H9 (cell line): Measurements from ENCODE around the gene PODXL2. TPM values are rescaled to one million over a fixed set of nuclear protein-coding genes. Genes with fewer than 3 reads are reported as not detected.

ENCODE experiments used
- DNase-seq: peaks from one replicate; pipeline ENCODE4 v3.0.0-alpha.2; 2017
- H2AFZ ChIP-seq: one replicate; pipeline ENCODE4 v1.6.1; 2013; ENCODE audit warnings: mild to moderate bottlenecking, low read length, control low read depth, moderate library complexity
- H2AK5ac ChIP-seq: 2 replicates; pipeline ENCODE4 v1.6.1; 2013; ENCODE audit warnings: low read length, control low read depth, mixed read lengths; ENCODE audit not compliant: insufficient read length
- H2BK120ac ChIP-seq: one replicate; pipeline ENCODE4 v1.6.1; 2013; ENCODE audit warnings: low read depth, mild to moderate bottlenecking, low read length, control low read depth, inconsistent platforms; ENCODE audit not compliant: poor library complexity, severe bottlenecking
- H2BK12ac ChIP-seq: 2 replicates; pipeline ENCODE4 v1.6.1; 2013; ENCODE audit warnings: low read length, control low read depth, mixed read lengths, low read depth; ENCODE audit not compliant: insufficient read length
- H2BK15ac ChIP-seq: 2 replicates; pipeline ENCODE4 v1.6.1; 2013; ENCODE audit warnings: low read depth, low read length, control low read depth
- H2BK20ac ChIP-seq: one replicate; pipeline ENCODE4 v1.6.1; 2013; ENCODE audit warnings: low read depth, mild to moderate bottlenecking, low read length, control low read depth, inconsistent platforms; ENCODE audit not compliant: poor library complexity, severe bottlenecking
- H2BK5ac ChIP-seq: 2 replicates; pipeline ENCODE4 v1.6.1; 2013; ENCODE audit warnings: low read length, control low read depth, mixed read lengths; ENCODE audit not compliant: insufficient read length
- H3K14ac ChIP-seq: 2 replicates; pipeline ENCODE4 v1.6.1; 2013; ENCODE audit warnings: low read length, control low read depth; ENCODE audit not compliant: insufficient read depth
- H3K18ac ChIP-seq: 2 replicates; pipeline ENCODE4 v1.6.1; 2013; ENCODE audit warnings: low read depth, mild to moderate bottlenecking, mixed read lengths, low read length, control low read depth; ENCODE audit not compliant: insufficient read length
- H3K23ac ChIP-seq: 2 replicates; pipeline ENCODE4 v1.6.1; 2013; ENCODE audit warnings: low read length, control low read depth, mixed read lengths, low read depth; ENCODE audit not compliant: insufficient read length
- H3K23me2 ChIP-seq: 2 replicates; pipeline ENCODE4 v1.6.1; 2013; ENCODE audit warnings: low read depth, mild to moderate bottlenecking, mixed read lengths, low read length, control low read depth; ENCODE audit not compliant: insufficient read length, poor library complexity, severe bottlenecking
- H3K27ac ChIP-seq: 2 replicates; pipeline ENCODE4 v1.5.1; 2013; ENCODE audit warnings: low read length, control low read depth, mixed read lengths, low read depth; ENCODE audit not compliant: insufficient read length
- H3K27me3 ChIP-seq: 2 replicates; pipeline ENCODE4 v1.6.1; 2013; ENCODE audit warnings: low read length, control low read depth, inconsistent platforms; ENCODE audit not compliant: insufficient read depth
- H3K4ac ChIP-seq: 2 replicates; pipeline ENCODE4 v1.6.1; 2013; ENCODE audit warnings: low read depth, mild to moderate bottlenecking, control low read depth, inconsistent platforms, low read length, moderate library complexity
- H3K4me1 ChIP-seq: 2 replicates; pipeline ENCODE4 v1.6.1; 2013; ENCODE audit warnings: low read length, control low read depth, inconsistent platforms; ENCODE audit not compliant: insufficient read depth
- H3K4me2 ChIP-seq: 2 replicates; pipeline ENCODE4 v1.6.1; 2013; ENCODE audit warnings: low read length, control low read depth, mixed read lengths; ENCODE audit not compliant: insufficient read length, insufficient read depth
- H3K56ac ChIP-seq: 2 replicates; pipeline ENCODE4 v1.6.1; 2013; ENCODE audit warnings: low read depth, mild to moderate bottlenecking, mixed read lengths, low read length, control low read depth; ENCODE audit not compliant: insufficient read length
- H3K79me1 ChIP-seq: 2 replicates; pipeline ENCODE4 v1.6.1; 2013; ENCODE audit warnings: low read depth, mild to moderate bottlenecking, moderate library complexity, low read length, control low read depth, inconsistent platforms; ENCODE audit not compliant: insufficient read depth, poor library complexity, severe bottlenecking
- H3K79me2 ChIP-seq: 2 replicates; pipeline ENCODE4 v1.6.1; 2013; ENCODE audit warnings: low read length, control low read depth, inconsistent platforms; ENCODE audit not compliant: insufficient read depth
- H3K9ac ChIP-seq: 2 replicates; pipeline ENCODE4 v1.6.1; 2013; ENCODE audit warnings: low read length, control low read depth, mixed read lengths; ENCODE audit not compliant: insufficient read length; ENCODE audit errors: extremely low read depth
- H3K9me3 ChIP-seq: one replicate; pipeline ENCODE4 v1.6.1; 2013; ENCODE audit warnings: low read depth, low read length, inconsistent platforms; ENCODE audit not compliant: control insufficient read depth
- H3T11ph ChIP-seq: one replicate; pipeline ENCODE4 v1.6.1; 2013; ENCODE audit warnings: mild to moderate bottlenecking, low read length, control low read depth, inconsistent platforms
- H4K20me1 ChIP-seq: one replicate; pipeline ENCODE4 v1.6.1; 2013; ENCODE audit not compliant: control insufficient read depth, insufficient read length, insufficient read depth
- H4K5ac ChIP-seq: 2 replicates; pipeline ENCODE4 v1.6.1; 2013; ENCODE audit warnings: low read depth, mild to moderate bottlenecking, mixed read lengths, low read length, control low read depth; ENCODE audit not compliant: insufficient read length
- H4K8ac ChIP-seq: replicated peaks from 2 replicates; pipeline ENCODE4 v1.6.1; 2013; ENCODE audit warnings: low read length, control low read depth, mixed read lengths, low read depth; ENCODE audit not compliant: insufficient read length
- H4K91ac ChIP-seq: 2 replicates; pipeline ENCODE4 v1.6.1; 2013; ENCODE audit warnings: low read depth, mild to moderate bottlenecking, moderate library complexity, mixed read lengths, low read length, control low read depth; ENCODE audit not compliant: insufficient read length
- H3K27ac Mint-ChIP-seq, 3 experiments: 2 replicates in 2 of 3; 3 replicates in 1 of 3; pipeline ENCODE4 v1.8.0; 2020 to 2021; ENCODE audit warnings: mixed read lengths in 3 of 3, mild to moderate bottlenecking in 1 of 3, moderate library complexity in 1 of 3
- H3K27me3 Mint-ChIP-seq: 2 replicates; pipeline ENCODE4 v1.8.0; 2021; ENCODE audit warnings: low read depth, mild to moderate bottlenecking, moderate library complexity, mixed read lengths
- H3K36me3 Mint-ChIP-seq, 3 experiments: 2 replicates in 2 of 3; 3 replicates in 1 of 3; pipeline ENCODE4 v1.8.0; 2020 to 2021; ENCODE audit warnings: low read depth in 3 of 3, mixed read lengths in 3 of 3; ENCODE audit not compliant: insufficient read depth in 1 of 3
- H3K4me1 Mint-ChIP-seq, 2 experiments: 2 replicates each; pipeline ENCODE4 v1.8.0; 2020; ENCODE audit warnings: mixed read lengths in 2 of 2
- H3K4me3 Mint-ChIP-seq, 2 experiments: 2 replicates in 1 of 2; 3 replicates in 1 of 2; pipeline ENCODE4 v1.8.0; 2020 to 2021; ENCODE audit warnings: mild to moderate bottlenecking in 2 of 2, mixed read lengths in 2 of 2, moderate library complexity in 1 of 2
- H3K9me3 Mint-ChIP-seq, 2 experiments: 2 replicates in 1 of 2; 3 replicates in 1 of 2; pipeline ENCODE4 v1.8.0; 2020; ENCODE audit warnings: mild to moderate bottlenecking in 2 of 2, mixed read lengths in 2 of 2, moderate library complexity in 1 of 2
- WGBS: extraction: QIAGEN DNeasy Blood & Tissue Kit; methylation state at CpG from one replicate; pipeline ENCODE4 v1.1.7; 2013; ENCODE audit warnings: missing lambda C conversion rate, low lambda C conversion rate, mixed read lengths; ENCODE audit not compliant: insufficient read length; ENCODE audit errors: extremely low coverage; 5-methylcytosine and 5-hydroxymethylcytosine counted together
- total RNA-seq: library from RNA; stranded (reverse); gene quantifications from 2 replicates; pipeline ENCODE4 v1.2.1, GENCODE V29; 2021
- TF ChIP-seq, protein P1 (sequence below): fragments of 200-600 bp; sonication (generic); conservative IDR thresholded peaks from 3 replicates; pipeline ENCODE4 v1.8.0; 2021; ENCODE audit warnings: antibody characterized with exemption, mild to moderate bottlenecking

The PODXL2 gene
- total RNA-seq, 1 experiment from 2014 or later, result 24.6 TPM

DNA sequence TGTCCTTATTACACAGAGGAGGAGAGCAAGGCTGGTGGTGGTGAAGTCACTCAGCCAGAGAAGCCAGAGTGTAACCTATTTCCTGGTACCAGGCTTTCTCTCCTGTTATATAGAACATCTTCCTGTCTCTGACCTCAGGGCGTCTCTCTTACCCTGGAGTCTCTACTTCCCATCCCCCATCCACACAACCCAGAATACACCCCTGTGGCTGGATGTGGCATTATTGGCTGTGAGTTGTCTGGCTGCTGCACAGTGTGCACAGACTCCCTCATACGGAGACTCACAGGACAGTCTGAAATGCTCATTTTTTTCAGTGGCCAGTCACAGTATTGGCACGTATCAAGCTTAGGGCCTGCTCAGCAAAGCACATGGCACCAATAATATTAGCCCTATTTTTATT, 8.6 kb downstream of the PODXL2 start:
- Histone ChIP-seq H3K23ac (no peak overlapping the region), H2AK5ac (no peak overlapping the region), H3K23me2 (no peaks in the 10 kb centered on the region), H3K4me1 (no peaks in the 10 kb centered on the region; the same call in 1 of the 2 replicates), H3K79me1 (no peaks in the 10 kb centered on the region), H3K9ac (no peak overlapping the region), H3K4me2 (no peak overlapping the region), H3K4ac (no peak overlapping the region), H3K56ac (no peak overlapping the region), H2BK120ac (no peak overlapping the region), H2BK5ac (no peak overlapping the region), H3K18ac (no peak overlapping the region), H2AFZ (no peak overlapping the region), H4K91ac (no peak overlapping the region), H3K27me3 (no peaks in the 10 kb centered on the region), H3K14ac (no peak overlapping the region), H4K20me1 (peaks cover 5% of the 10 kb centered on the region), H3K79me2 (no peaks in the 10 kb centered on the region), H4K5ac (no peak overlapping the region), H2BK15ac (no peak overlapping the region), H4K8ac (no peak overlapping the region), H3K27ac (no peak overlapping the region), H3T11ph (no peak overlapping the region), H2BK12ac (no peak overlapping the region), H3K9me3 (no peaks in the 10 kb centered on the region), H2BK20ac (no peak overlapping the region)
- Mint-ChIP-seq H3K27ac (no peak overlapping the region), H3K4me1 (peaks cover 11 to 16% of the 10 kb centered on the region in 2 experiments), H3K27me3 (no peaks in the 10 kb centered on the region), H3K4me3 (no peak overlapping the region), H3K36me3 (peaks cover 0 to 4% (median 4%) of the 10 kb centered on the region in 3 experiments; a peak in 3 of 7 replicates), H3K9me3 (no peaks in the 10 kb centered on the region)
- DNase-seq, result no peak
- TF ChIP-seq, protein P1, sequence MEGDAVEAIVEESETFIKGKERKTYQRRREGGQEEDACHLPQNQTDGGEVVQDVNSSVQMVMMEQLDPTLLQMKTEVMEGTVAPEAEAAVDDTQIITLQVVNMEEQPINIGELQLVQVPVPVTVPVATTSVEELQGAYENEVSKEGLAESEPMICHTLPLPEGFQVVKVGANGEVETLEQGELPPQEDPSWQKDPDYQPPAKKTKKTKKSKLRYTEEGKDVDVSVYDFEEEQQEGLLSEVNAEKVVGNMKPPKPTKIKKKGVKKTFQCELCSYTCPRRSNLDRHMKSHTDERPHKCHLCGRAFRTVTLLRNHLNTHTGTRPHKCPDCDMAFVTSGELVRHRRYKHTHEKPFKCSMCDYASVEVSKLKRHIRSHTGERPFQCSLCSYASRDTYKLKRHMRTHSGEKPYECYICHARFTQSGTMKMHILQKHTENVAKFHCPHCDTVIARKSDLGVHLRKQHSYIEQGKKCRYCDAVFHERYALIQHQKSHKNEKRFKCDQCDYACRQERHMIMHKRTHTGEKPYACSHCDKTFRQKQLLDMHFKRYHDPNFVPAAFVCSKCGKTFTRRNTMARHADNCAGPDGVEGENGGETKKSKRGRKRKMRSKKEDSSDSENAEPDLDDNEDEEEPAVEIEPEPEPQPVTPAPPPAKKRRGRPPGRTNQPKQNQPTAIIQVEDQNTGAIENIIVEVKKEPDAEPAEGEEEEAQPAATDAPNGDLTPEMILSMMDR, result no peak
- no CpG with 5 or more reads among the region's 3 CpGs for WGBS
